Upper lobe of left lung (tissue), 6 donors: Measurements from ENCODE around the gene SHISA5. TPM values are rescaled to one million over a fixed set of nuclear protein-coding genes. Genes with fewer than 3 reads are reported as not detected.
A peak's percentile ranks its signal among the peaks of the same experiment; 100 is the strongest.
"Not testable (repeated sequence)": the region's sequence is repeated elsewhere in the genome, so short reads cannot be mapped to it uniquely, and the experiment has no call there.

Experiments used
- ATAC-seq, 2 donors: fragments of 200-7000 bp; cut with Tn5 transposase; one replicate each; pipeline ENCODE4 v1.9.1; 2022; ENCODE audit warnings: mild to moderate bottlenecking in 2 of 2, moderate library complexity in 2 of 2; ENCODE audit not compliant: low FRiP score in 2 of 2
- DNase-seq, 2 donors: peaks; one replicate each; pipeline ENCODE4 v3.0.0-alpha.2; 2019 to 2020
- H3K27ac ChIP-seq, 4 donors: fragments of 200-600 bp; sonication (generic); one replicate each; pipeline ENCODE4 v1.5.1; 2016 to 2019
- H3K27me3 ChIP-seq, 4 donors: fragments of 200-600 bp; sonication (generic); one replicate each; pipeline ENCODE4 v1.5.1; 2017 to 2019
- H3K36me3 ChIP-seq, 4 donors: fragments of 200-600 bp; sonication (generic); one replicate each; pipeline ENCODE4 v1.5.1; 2016 to 2019
- H3K4me1 ChIP-seq, 4 donors: fragments of 200-600 bp; sonication (generic); one replicate each; pipeline ENCODE4 v1.5.1; 2018 to 2019
- H3K4me3 ChIP-seq, 4 donors: fragments of 200-600 bp; sonication (generic); one replicate each; pipeline ENCODE4 v1.5.1; 2017 to 2019; ENCODE audit warnings: mild to moderate bottlenecking in 2 of 4, moderate library complexity in 1 of 4
- H3K9me3 ChIP-seq, 4 donors: fragments of 200-600 bp; sonication (generic); one replicate each; pipeline ENCODE4 v1.5.1; 2018 to 2019
- CTCF ChIP-seq, 6 experiments: fragments of 450-650 bp in 4 of 6; fragments of 200-600 bp in 2 of 6; sonication (generic) in 2 of 6; IDR thresholded peaks; one replicate each; pipeline ENCODE4 v1.5.1; 2016 to 2019; ENCODE audit warnings: antibody characterized with exemption in 6 of 6
- EP300 ChIP-seq, 4 donors: sonication (generic); formaldehyde crosslinking; IDR thresholded peaks; one replicate each; pipeline ENCODE4 v1.5.1; 2017; ENCODE audit warnings: antibody characterized with exemption in 4 of 4, control low read depth in 2 of 4
- POLR2A ChIP-seq, 4 donors: fragments of 450-650 bp; IDR thresholded peaks; one replicate each; pipeline ENCODE4 v1.5.1; 2016 to 2017; ENCODE audit warnings: antibody characterized with exemption in 4 of 4, mild to moderate bottlenecking in 2 of 4
- POLR2AphosphoS5 ChIP-seq, 2 donors: sonication (generic); formaldehyde crosslinking; IDR thresholded peaks; one replicate each; pipeline ENCODE4 v1.5.1; 2017; ENCODE audit warnings: antibody characterized with exemption in 2 of 2
- WGBS, 2 donors: methylation state at CpG; one replicate each; pipeline ENCODE4 v1.1.5; 2017 to 2018; 5-methylcytosine and 5-hydroxymethylcytosine counted together
- total RNA-seq, 6 donors: library from RNA; depleted of rRNA in 4 of 6; stranded (reverse); fragments of >200 nt in 4 of 6; gene quantifications; one replicate each; pipeline versions ENCODE4 v1.1.0 to v1.2.1, GENCODE V29; 2016 to 2021
- donor health status: DM: no; HTN: no; CAD: no; lungs with moderate emphysema.
- donor health status: DM: no; HTN: yes; CAD: no; lungs with severe emphysema.

The SHISA5 gene
- total RNA-seq, 6 donors from 2014 or later: 67.1 to 228 (median 148) TPM

- TF ChIP-seq POLR2AphosphoS5 (IDR thresholded peaks at IDR 0.05): no peak
- no peak for TF ChIP-seq EP300 (IDR thresholded peaks at IDR 0.05)
- TF ChIP-seq POLR2A (IDR thresholded peaks at IDR 0.05): no peak
- no peak for TF ChIP-seq CTCF (IDR thresholded peaks at IDR 0.05)
- peaks cover 40 to 47% (median 43%) of the 10 kb centered on the region in 4 donors for H3K4me1 ChIP-seq
- H3K27ac ChIP-seq: peak overlapping the region; percentile 97 to 100 (median 98)
- no peaks in the 10 kb centered on the region for H3K27me3 ChIP-seq
- H3K4me3 ChIP-seq: no peak overlapping the region
- DNase-seq (peak in 1 of 2 donors; percentile 71), ATAC-seq (no peak)
- peaks cover 2 to 68% (median 46%) of the 10 kb centered on the region in 4 donors for H3K36me3 ChIP-seq
- 93 to 98% methylated on average over 11 to 16 of the region's 17 CpGs for WGBS, 2 donors
- no peaks in the 10 kb centered on the region for H3K9me3 ChIP-seq
Measured at GRCh38 chr3:48464713-48465221, 39.2 kb downstream of the SHISA5 start.

- peaks cover 5 to 68% (median 46%) of the 10 kb centered on the region in 4 donors for H3K36me3 ChIP-seq
- H3K9me3 ChIP-seq: no peaks in the 10 kb centered on the region
- TF ChIP-seq CTCF (IDR thresholded peaks at IDR 0.05): no peak
- no peak for TF ChIP-seq EP300 (IDR thresholded peaks at IDR 0.05)
- no peak for TF ChIP-seq POLR2AphosphoS5 (IDR thresholded peaks at IDR 0.05)
- TF ChIP-seq POLR2A (IDR thresholded peaks at IDR 0.05): no peak
- peaks cover 30 to 37% (median 34%) of the 10 kb centered on the region in 4 donors for H3K4me1 ChIP-seq
- DNase-seq (peak in 1 of 2 donors; percentile 35), ATAC-seq (no peak)
- 82 to 83% methylated on average over 8 to 9 of the region's 9 CpGs for WGBS, 2 donors
- H3K4me3 ChIP-seq: no peak overlapping the region
- no peaks in the 10 kb centered on the region for H3K27me3 ChIP-seq
- H3K27ac ChIP-seq: peak overlapping the region in 2 of 4 donors; percentile 46 to 100
Measured at GRCh38 chr3:48463703-48464102, 40.3 kb downstream of the SHISA5 start.

- H3K27ac ChIP-seq, H3K27me3 ChIP-seq, H3K9me3 ChIP-seq, DNase-seq, ATAC-seq, H3K4me3 ChIP-seq: not testable (repeated sequence)
- H3K36me3 ChIP-seq: peaks cover 5 to 68% (median 35%) of the 10 kb centered on the region in 4 donors
- 87 to 93% methylated on average over 7 of the region's 7 CpGs for WGBS, 2 donors
- H3K4me1 ChIP-seq: peaks cover 10 to 17% (median 16%) of the 10 kb centered on the region in 4 donors
Measured at GRCh38 chr3:48461767-48462166, 42.2 kb downstream of the SHISA5 start.

- 89 to 92% methylated on average over 1 to 3 of the region's 3 CpGs for WGBS, 2 donors
- no peaks in the 10 kb centered on the region for H3K9me3 ChIP-seq
- H3K4me1 ChIP-seq: peaks cover 7 to 11% (median 8%) of the 10 kb centered on the region in 4 donors
- H3K36me3 ChIP-seq: peaks cover 5 to 74% (median 44%) of the 10 kb centered on the region in 4 donors
- H3K27me3 ChIP-seq: no peaks in the 10 kb centered on the region
- TF ChIP-seq EP300 (IDR thresholded peaks at IDR 0.05): no peak
- no peak for TF ChIP-seq CTCF (IDR thresholded peaks at IDR 0.05)
- TF ChIP-seq POLR2AphosphoS5 (IDR thresholded peaks at IDR 0.05): no peak
- TF ChIP-seq POLR2A (IDR thresholded peaks at IDR 0.05): no peak
- ATAC-seq (no peak), DNase-seq (no peak)
- H3K27ac ChIP-seq: no peak overlapping the region
- H3K4me3 ChIP-seq: no peak overlapping the region
Measured at GRCh38 chr3:48460517-48460902, 43.5 kb downstream of the SHISA5 start.

- no peak overlapping the region for H3K4me3 ChIP-seq
- H3K9me3 ChIP-seq: no peaks in the 10 kb centered on the region
- H3K36me3 ChIP-seq: peaks cover 5 to 79% (median 47%) of the 10 kb centered on the region in 4 donors
- H3K27me3 ChIP-seq: no peaks in the 10 kb centered on the region
- WGBS, 2 donors: 31 to 65% methylated on average over 4 to 7 of the region's 7 CpGs
- no peak for DNase-seq
- no peak overlapping the region for H3K27ac ChIP-seq
- no peak for TF ChIP-seq CTCF (IDR thresholded peaks at IDR 0.05)
- no peak for TF ChIP-seq EP300 (IDR thresholded peaks at IDR 0.05)
- no peak for TF ChIP-seq POLR2AphosphoS5 (IDR thresholded peaks at IDR 0.05)
- TF ChIP-seq POLR2A (IDR thresholded peaks at IDR 0.05): no peak
- ATAC-seq: peak; percentile 13 to 20
- H3K4me1 ChIP-seq: peaks cover 2 to 5% (median 3%) of the 10 kb centered on the region in 4 donors
Measured at GRCh38 chr3:48459773-48460516, 44.0 kb downstream of the SHISA5 start.
